H7 (cell line): ENCODE results near the gene GRPEL2. TPM values are rescaled to one million over a fixed set of nuclear protein-coding genes. Genes with fewer than 3 reads are reported as not detected.

Experiments
- DNase-seq: peaks from one replicate; pipeline ENCODE4 v3.0.0; 2012
- H3K27me3 ChIP-seq: 2 replicates; pipeline ENCODE4 v1.6.0; 2011; ENCODE audit warnings: mild to moderate bottlenecking, low read length; ENCODE audit not compliant: control insufficient read depth, insufficient read depth
- H3K36me3 ChIP-seq: replicated peaks from 2 replicates; pipeline ENCODE4 v1.5.1; 2011; ENCODE audit warnings: low read length; ENCODE audit not compliant: control insufficient read depth, insufficient read depth
- H3K4me3 ChIP-seq: 2 replicates; pipeline ENCODE4 v1.5.1; 2011; ENCODE audit warnings: low read depth, mild to moderate bottlenecking, control low read depth, low read length, moderate library complexity; ENCODE audit not compliant: insufficient read depth
- total RNA-seq: library from RNA; depleted of rRNA; stranded (reverse); fragments of >200 nt; shearing (Covaris generic); gene quantifications from 2 replicates; pipeline ENCODE4 v1.2.3, GENCODE V29; 2014; rRNA removed

GRPEL2 gene, protein sequence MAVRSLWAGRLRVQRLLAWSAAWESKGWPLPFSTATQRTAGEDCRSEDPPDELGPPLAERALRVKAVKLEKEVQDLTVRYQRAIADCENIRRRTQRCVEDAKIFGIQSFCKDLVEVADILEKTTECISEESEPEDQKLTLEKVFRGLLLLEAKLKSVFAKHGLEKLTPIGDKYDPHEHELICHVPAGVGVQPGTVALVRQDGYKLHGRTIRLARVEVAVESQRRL
- total RNA-seq, result 36.1 and 37.0 TPM in 2 replicates

DNA sequence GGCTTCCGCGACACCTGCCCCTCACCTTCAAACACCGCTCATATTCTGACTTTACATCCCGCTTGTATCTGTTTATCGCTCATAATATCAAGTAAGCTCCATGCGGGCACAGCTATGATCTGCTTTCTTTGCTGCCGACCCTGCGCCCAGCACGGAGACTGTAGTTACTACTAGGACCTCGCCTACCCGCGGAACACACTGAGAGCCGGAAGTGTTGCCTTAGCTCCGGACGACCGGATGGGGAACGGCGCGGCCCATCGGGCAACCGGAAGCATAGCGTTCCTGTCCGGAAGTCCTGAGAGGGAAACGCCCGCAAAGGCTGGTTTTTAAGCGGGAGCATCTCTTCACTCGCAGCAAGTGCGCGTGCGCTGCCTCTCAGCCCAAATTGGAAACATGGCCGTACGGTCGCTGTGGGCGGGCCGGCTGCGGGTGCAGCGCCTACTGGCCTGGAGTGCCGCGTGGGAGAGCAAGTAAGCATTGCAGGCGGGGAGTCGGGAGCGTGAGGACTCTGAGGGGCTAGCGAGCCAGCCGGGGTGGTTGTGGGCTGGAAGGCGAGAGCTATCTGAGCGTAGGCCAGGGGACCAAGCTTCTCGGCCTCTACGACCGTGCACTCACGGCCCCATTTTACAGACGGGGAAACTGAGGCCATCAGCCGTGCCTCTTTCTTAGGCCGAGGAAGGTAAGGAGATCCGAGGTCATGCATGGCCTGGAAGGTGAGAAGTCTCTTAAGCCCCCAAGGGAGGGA, at the start of gene GRPEL2:
Gene GRPEL2 (plus strand): TSS at position 353 of the 745 bp plus-strand sequence. CDS start 41 bp downstream, at position 394.
- DNase-seq, result peak; percentile 92
- Histone ChIP-seq H3K27me3 (no peaks in the 10 kb centered on the region), H3K4me3 (peak within 1 kb of the TSS; percentile 79), H3K36me3 (peaks cover 22% of the 10 kb centered on the region)

GRCh38 chr5:149297340-149298025, 47.8 kb upstream of the GRPEL2 start:
- DNase-seq, result no peak
- H3K36me3 ChIP-seq, result no peaks in the 10 kb centered on the region

DNA sequence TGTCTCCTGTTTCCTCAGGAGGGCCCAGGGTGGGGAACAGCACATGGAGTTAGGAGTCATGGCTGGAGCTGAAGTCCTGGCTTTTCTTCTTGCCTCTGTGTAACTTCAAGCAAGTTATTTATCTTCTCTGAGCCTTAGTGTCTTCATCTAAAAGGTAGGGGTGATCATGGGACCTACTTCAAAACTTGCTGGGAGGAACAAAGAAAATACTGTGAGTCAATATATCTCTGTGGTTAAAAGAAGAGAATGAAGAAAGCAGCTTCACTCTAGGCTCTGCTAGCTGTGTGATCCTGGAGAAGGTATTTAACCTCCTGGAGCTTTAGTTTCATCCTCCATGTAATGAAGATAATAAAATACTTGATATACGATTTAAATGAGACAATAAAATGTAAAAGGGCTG, 47.1 kb upstream of the GRPEL2 start:
- no peaks in the 10 kb centered on the region for H3K36me3 ChIP-seq

More at GRCh38 chr5:149297340-149298025, 47.8 kb upstream of the GRPEL2 start:
- H3K27me3 ChIP-seq, result no peaks in the 10 kb centered on the region
- no peak overlapping the region for H3K4me3 ChIP-seq

DNA sequence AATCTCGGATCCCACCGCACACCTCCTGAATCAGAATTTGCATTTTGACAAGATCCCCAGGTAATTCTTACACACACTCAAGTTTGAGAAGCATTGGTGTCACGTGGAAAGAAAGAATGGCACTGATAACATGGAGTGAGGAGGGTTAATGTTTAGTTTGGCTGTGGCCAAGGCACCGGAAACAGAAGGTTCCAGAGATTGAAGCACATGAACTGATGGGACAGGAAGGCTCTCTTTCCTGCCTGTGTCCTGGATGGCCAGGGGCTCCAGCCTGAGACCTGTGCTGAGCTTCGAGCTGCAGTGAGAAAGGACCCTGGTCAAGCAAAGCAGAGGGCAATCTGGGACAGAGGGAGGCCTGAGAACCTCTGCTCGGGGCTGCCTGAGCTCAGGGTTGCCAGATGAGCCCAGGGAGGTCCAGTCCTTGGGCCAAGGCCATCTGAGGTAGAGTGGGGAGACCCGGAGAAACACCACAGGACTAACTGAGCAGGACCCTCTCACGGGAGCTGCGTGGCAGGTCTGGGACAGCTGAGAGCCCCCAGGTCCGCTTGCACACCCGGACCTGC, 46.4 kb upstream of the GRPEL2 start:
- H3K27me3 ChIP-seq, result no peaks in the 10 kb centered on the region
- no peak overlapping the region for H3K4me3 ChIP-seq
- DNase-seq, result no peak
- H3K36me3 ChIP-seq, result no peaks in the 10 kb centered on the region

More for the DNA sequence above, 47.1 kb upstream of the GRPEL2 start:
- Histone ChIP-seq H3K27me3 (no peaks in the 10 kb centered on the region), H3K4me3 (no peak overlapping the region)
- no peak for DNase-seq

- H3K4me3 ChIP-seq, result no peak overlapping the region
- H3K36me3 ChIP-seq, result no peaks in the 10 kb centered on the region
- DNase-seq, result no peak
- H3K27me3 ChIP-seq, result no peaks in the 10 kb centered on the region
These were observed 45.7 kb upstream of the GRPEL2 start for GRCh38 chr5:149299451-149300054.

GRCh38 chr5:149300441-149300840, 44.9 kb upstream of the GRPEL2 start:
- Histone ChIP-seq H3K4me3 (no peak overlapping the region), H3K27me3 (no peaks in the 10 kb centered on the region), H3K36me3 (no peaks in the 10 kb centered on the region)
- no peak for DNase-seq

DNA sequence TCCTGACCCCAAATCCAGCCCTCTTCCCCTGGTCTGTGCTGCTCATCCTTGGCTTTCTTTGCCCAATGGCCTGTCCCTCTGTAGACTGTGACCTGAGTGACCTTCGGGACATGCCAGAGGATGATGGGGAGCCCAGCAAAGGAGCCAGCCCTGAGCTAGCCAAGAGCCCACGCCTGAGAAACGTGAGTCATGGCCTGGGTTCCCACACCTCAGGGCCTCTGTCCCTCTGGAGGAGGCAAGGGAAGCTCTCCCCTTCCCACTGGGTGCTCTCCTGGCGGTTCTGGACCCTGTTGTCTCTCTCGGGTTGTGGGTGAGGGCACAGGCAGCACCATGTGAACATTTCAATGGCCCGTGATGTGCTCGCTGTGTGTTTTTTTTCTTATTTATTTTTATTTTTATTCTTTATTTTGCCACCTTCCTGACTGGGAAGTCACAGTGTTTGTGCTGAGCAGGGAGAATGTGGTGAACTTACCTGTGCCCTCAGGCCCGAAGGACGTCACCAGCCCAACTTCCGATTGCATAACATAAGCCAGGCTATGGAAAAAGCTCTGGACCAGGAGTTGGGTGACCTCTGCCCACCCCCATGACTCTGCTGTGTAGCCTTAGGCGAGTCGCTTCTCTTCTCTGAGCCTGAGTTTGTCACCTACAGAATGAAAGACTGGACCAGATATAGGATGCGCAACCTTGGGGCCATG, 44.1 kb upstream of the GRPEL2 start:
- no peak for DNase-seq
- Histone ChIP-seq H3K4me3 (no peak overlapping the region), H3K36me3 (no peaks in the 10 kb centered on the region), H3K27me3 (no peaks in the 10 kb centered on the region)

DNA sequence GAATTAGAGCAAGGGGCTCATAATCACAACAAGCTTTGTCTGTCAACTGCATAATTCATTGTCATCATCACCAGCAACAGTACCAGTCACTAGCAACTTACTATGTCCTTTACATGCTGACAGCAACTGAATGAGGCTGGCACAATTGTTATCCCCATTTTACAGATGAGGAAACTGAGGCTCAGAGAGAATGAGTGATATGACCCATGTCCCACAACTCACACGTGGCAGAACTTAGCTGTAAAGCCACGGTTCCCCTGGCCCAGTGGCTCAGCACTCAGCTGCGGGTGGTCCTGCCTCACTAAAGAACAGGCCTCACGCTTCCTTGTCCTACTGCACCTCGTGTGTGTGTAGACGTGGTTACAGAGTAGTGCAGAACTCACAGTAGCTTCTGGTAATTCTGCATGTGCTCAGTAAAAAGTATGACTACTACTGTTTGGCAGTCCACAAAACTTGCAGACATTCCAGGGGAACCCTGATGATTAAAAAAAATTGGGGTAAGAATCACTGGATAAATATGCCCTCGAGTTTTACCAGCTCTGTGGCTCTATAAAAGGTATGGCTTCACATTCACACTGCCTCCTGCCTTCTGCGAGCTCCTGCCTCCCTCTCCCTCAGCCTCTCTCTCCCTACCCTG, 43.4 kb upstream of the GRPEL2 start:
- Histone ChIP-seq H3K4me3 (no peak overlapping the region), H3K36me3 (no peaks in the 10 kb centered on the region), H3K27me3 (no peaks in the 10 kb centered on the region)
- DNase-seq, result no peak

GRCh38 chr5:149302641-149303040, 42.7 kb upstream of the GRPEL2 start:
- no peak for DNase-seq
- no peaks in the 10 kb centered on the region for H3K36me3 ChIP-seq
- no peaks in the 10 kb centered on the region for H3K27me3 ChIP-seq
- no peak overlapping the region for H3K4me3 ChIP-seq

DNA sequence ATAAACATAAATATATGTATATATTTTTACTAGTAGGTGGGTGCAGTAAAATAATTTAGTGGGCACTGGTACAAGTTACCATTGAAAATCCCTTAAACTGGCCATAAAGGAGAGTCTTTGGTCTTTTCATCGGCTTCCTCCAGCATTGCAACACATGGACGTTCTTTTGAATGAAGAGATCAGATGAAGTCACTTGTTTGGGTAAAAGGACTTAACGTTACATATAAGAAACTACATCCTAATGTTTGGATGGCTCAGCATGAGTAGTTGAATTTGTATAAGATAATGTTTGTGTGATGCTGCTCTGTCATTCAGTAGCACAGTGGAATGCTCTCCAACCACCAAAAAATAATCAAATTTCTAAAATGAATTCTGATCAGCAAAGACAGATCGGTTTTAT, 42.1 kb upstream of the GRPEL2 start:
- H3K36me3 ChIP-seq, result no peaks in the 10 kb centered on the region
- no peak for DNase-seq
- no peak overlapping the region for H3K4me3 ChIP-seq
- H3K27me3 ChIP-seq, result no peaks in the 10 kb centered on the region

- no peaks in the 10 kb centered on the region for H3K36me3 ChIP-seq
- H3K4me3 ChIP-seq, result no peak overlapping the region
- no peak for DNase-seq
- H3K27me3 ChIP-seq, result no peaks in the 10 kb centered on the region
These were observed 40.9 kb upstream of the GRPEL2 start for GRCh38 chr5:149304195-149305078.

DNA sequence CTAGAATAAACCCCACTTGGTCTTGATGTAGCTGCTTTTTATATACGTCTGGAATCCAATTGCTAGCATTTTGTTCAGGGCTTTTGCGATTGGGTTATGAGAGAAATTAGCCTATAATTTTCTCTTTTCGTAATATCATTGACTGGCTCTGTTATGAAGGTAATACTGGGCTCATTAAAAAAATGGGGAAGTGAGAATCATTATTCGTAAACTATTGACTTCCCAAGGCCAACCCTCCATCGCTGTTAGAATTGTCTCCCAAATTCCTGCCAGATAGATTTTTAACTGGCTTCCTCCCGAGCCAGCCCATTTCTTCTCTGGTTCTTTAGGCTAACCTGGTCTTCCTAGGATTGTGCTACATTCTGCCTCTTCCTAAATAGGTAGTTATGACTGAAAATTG, 35.9 kb upstream of the GRPEL2 start:
- no peaks in the 10 kb centered on the region for H3K36me3 ChIP-seq
- no peak for DNase-seq
- no peak overlapping the region for H3K4me3 ChIP-seq

DNA sequence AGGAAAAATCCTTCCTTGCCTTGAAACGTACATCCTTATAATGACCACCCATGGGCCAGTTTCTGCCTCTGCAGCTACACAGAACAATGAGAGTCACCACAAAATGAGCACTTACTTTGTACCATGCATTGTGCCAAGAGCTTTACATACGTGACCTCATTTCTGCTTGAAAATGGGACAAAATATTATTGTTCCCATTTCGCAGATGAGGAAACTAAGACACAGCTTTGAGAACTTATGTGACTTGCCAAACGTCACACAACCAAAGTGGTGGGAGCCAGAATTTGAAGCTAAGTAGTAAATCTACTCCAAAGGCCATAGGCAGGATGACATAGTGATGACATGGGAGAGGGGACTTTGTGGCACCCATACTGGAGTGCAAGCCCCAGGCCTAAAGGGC, 34.8 kb upstream of the GRPEL2 start:
- H3K4me3 ChIP-seq, result no peak overlapping the region
- H3K27me3 ChIP-seq, result no peaks in the 10 kb centered on the region
- no peaks in the 10 kb centered on the region for H3K36me3 ChIP-seq
- no peak for DNase-seq

More for the DNA sequence above, 35.9 kb upstream of the GRPEL2 start:
- H3K27me3 ChIP-seq, result no peaks in the 10 kb centered on the region
